Neuronal stem cell (in vitro differentiated cells): ENCODE data around the gene RGPD3.
"Not testable (repeated sequence)": the region's sequence is repeated elsewhere in the genome, so short reads cannot be mapped to it uniquely, and the experiment has no call there.

ENCODE experiments used
- DNase-seq: peaks from one replicate; pipeline ENCODE4 v3.0.0-alpha.2; 2013; ENCODE audit warnings: low spot score
- H2AFZ ChIP-seq: one replicate; pipeline ENCODE4 v1.6.1; 2013; ENCODE audit warnings: mild to moderate bottlenecking, low read length, inconsistent platforms
- H2AK5ac ChIP-seq: 2 replicates; pipeline ENCODE4 v1.6.1; 2013; ENCODE audit warnings: low read depth, mild to moderate bottlenecking, inconsistent platforms, low read length, moderate library complexity, mixed read lengths
- H2BK120ac ChIP-seq: 2 replicates; pipeline ENCODE4 v1.6.1; 2013; ENCODE audit warnings: low read depth, mild to moderate bottlenecking, inconsistent platforms, low read length, moderate library complexity, mixed read lengths
- H2BK12ac ChIP-seq: one replicate; pipeline ENCODE4 v1.6.1; 2013; ENCODE audit warnings: low read length, inconsistent platforms
- H2BK15ac ChIP-seq: 2 replicates; pipeline ENCODE4 v1.6.1; 2013; ENCODE audit warnings: mild to moderate bottlenecking, low read length, inconsistent platforms, mixed read lengths
- H2BK5ac ChIP-seq: one replicate; pipeline ENCODE4 v1.6.1; 2013; ENCODE audit warnings: inconsistent platforms, mild to moderate bottlenecking, low read length, moderate library complexity
- H3K14ac ChIP-seq: one replicate; pipeline ENCODE4 v1.6.1; 2013; ENCODE audit warnings: low read length, inconsistent platforms
- H3K18ac ChIP-seq: 2 replicates; pipeline ENCODE4 v1.6.1; 2013; ENCODE audit warnings: low read length, inconsistent platforms
- H3K23ac ChIP-seq: 2 replicates; pipeline ENCODE4 v1.6.1; 2013; ENCODE audit warnings: low read depth, mild to moderate bottlenecking, mixed read lengths, low read length, inconsistent platforms; ENCODE audit not compliant: poor library complexity
- H3K27ac ChIP-seq: replicated peaks from 3 replicates; pipeline ENCODE4 v1.5.1; 2013; ENCODE audit warnings: low read length, inconsistent platforms
- H3K27me3 ChIP-seq, 3 experiments: 2 replicates each; pipeline ENCODE4 v1.6.1; 2013; ENCODE audit warnings: low read length in 3 of 3, mild to moderate bottlenecking in 2 of 3, inconsistent platforms in 1 of 3, low read depth in 1 of 3, mixed read lengths in 1 of 3, moderate library complexity in 1 of 3; ENCODE audit not compliant: control insufficient read depth in 3 of 3, insufficient read depth in 3 of 3
- H3K36me3 ChIP-seq, 2 donors: replicated peaks in 1 of 2; 2 replicates each; pipeline ENCODE4 v1.6.1; 2013; ENCODE audit warnings: low read length in 2 of 2; ENCODE audit not compliant: control insufficient read depth in 2 of 2, insufficient read depth in 2 of 2
- H3K4ac ChIP-seq: 2 replicates; pipeline ENCODE4 v1.6.1; 2013; ENCODE audit warnings: inconsistent platforms, mild to moderate bottlenecking, low read length, moderate library complexity
- H3K4me1 ChIP-seq, 2 donors: 1 replicate in 1 of 2; 2 replicates in 1 of 2; pipeline ENCODE4 v1.6.1; 2013; ENCODE audit warnings: low read length in 2 of 2, low read depth in 1 of 2; ENCODE audit not compliant: control insufficient read depth in 2 of 2, insufficient read depth in 1 of 2
- H3K4me2 ChIP-seq: one replicate; pipeline ENCODE4 v1.6.1; 2013; ENCODE audit warnings: mild to moderate bottlenecking, low read length, inconsistent platforms; ENCODE audit not compliant: insufficient read depth, poor library complexity, severe bottlenecking
- H3K4me3 ChIP-seq, 2 donors: 2 replicates each; pipeline ENCODE4 v1.5.1; 2013; ENCODE audit warnings: low read length in 2 of 2, mild to moderate bottlenecking in 2 of 2, inconsistent platforms in 1 of 2, moderate library complexity in 1 of 2
- H3K79me1 ChIP-seq: one replicate; pipeline ENCODE4 v1.6.1; 2013; ENCODE audit warnings: low read depth, mild to moderate bottlenecking, inconsistent platforms, low read length, moderate library complexity
- H3K9ac ChIP-seq: one replicate; pipeline ENCODE4 v1.6.1; 2013; ENCODE audit warnings: mild to moderate bottlenecking, low read depth, low read length, inconsistent platforms; ENCODE audit not compliant: poor library complexity
- H3K9me3 ChIP-seq, 2 donors: replicated peaks in 1 of 2; 2 replicates each; pipeline versions ENCODE3 to v1.6.1; 2013; ENCODE audit warnings: low read length in 2 of 2, mild to moderate bottlenecking in 2 of 2, inconsistent platforms in 1 of 2, low read depth in 1 of 2, mixed read lengths in 1 of 2, moderate library complexity in 1 of 2; ENCODE audit not compliant: control insufficient read depth in 2 of 2, insufficient read depth in 1 of 2
- H4K8ac ChIP-seq: one replicate; pipeline ENCODE4 v1.6.1; 2013; ENCODE audit warnings: low read depth, mild to moderate bottlenecking, inconsistent platforms, low read length, moderate library complexity
- H4K91ac ChIP-seq: one replicate; pipeline ENCODE4 v1.6.1; 2013; ENCODE audit warnings: low read length, low read depth, mild to moderate bottlenecking, inconsistent platforms; ENCODE audit not compliant: poor library complexity
- WGBS, 2 donors: extraction: QIAGEN DNeasy Blood & Tissue Kit; methylation state at CpG; one replicate each; pipeline ENCODE4 v1.1.7; 2013; ENCODE audit warnings: missing lambda C conversion rate in 2 of 2, mixed read lengths in 1 of 2; ENCODE audit not compliant: insufficient read length in 2 of 2, insufficient replicate concordance in 1 of 2; ENCODE audit errors: extremely low coverage in 2 of 2; 5-methylcytosine and 5-hydroxymethylcytosine counted together

Gene RGPD3

GRCh38 chr2:106498549-106498948 lies 30.3 kb upstream of the RGPD3 start:
- not testable (repeated sequence) for H2BK12ac ChIP-seq, H3K27ac ChIP-seq, H3K23ac ChIP-seq, H2AK5ac ChIP-seq, DNase-seq, H4K91ac ChIP-seq, H2BK120ac ChIP-seq, H3K4ac ChIP-seq, H3K4me3 ChIP-seq, H2AFZ ChIP-seq, H3K79me1 ChIP-seq, H2BK15ac ChIP-seq, H4K8ac ChIP-seq, H3K36me3 ChIP-seq, H3K27me3 ChIP-seq, H3K18ac ChIP-seq, H3K4me1 ChIP-seq, H3K4me2 ChIP-seq, H2BK5ac ChIP-seq, H3K9ac ChIP-seq, H3K9me3 ChIP-seq, H3K14ac ChIP-seq
- WGBS, 2 donors, result no CpG with 5 or more reads among the region's 1 CpG

DNA sequence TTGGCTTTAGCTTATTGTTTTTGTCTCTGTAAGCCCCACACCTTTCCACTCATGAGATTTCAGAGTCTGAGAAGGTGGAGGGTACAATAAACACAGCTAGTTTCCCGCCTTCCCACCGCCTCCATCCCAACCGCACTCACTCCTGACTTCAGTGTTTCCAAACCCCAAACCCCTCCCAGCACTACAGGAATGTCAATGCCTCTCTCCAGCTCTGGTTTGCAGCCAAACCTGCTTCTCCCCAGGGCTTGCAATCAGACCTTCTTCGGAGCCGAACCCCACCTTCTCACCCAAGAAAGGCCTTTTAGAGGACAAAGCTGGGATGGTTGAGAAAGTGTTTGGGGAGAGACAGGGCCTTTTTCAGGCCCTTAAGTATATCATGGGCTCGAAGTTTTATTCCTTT lies 24.7 kb upstream of the RGPD3 start:
- not testable (repeated sequence) for H3K23ac ChIP-seq, H4K91ac ChIP-seq, DNase-seq

GRCh38 chr2:106492399-106492798 lies 24.2 kb upstream of the RGPD3 start:
- not testable (repeated sequence) for H3K9me3 ChIP-seq, H2BK15ac ChIP-seq, H3K14ac ChIP-seq, H4K91ac ChIP-seq, H4K8ac ChIP-seq, H3K18ac ChIP-seq, H3K36me3 ChIP-seq, H2BK120ac ChIP-seq, H3K4me1 ChIP-seq, H2AK5ac ChIP-seq, H3K9ac ChIP-seq, H3K4me2 ChIP-seq, H3K79me1 ChIP-seq, H3K4ac ChIP-seq, H2BK12ac ChIP-seq, DNase-seq, H3K4me3 ChIP-seq, H3K27ac ChIP-seq, H2BK5ac ChIP-seq, H2AFZ ChIP-seq, H3K23ac ChIP-seq
- peaks cover 0 to 13% (median 2%) of the 10 kb centered on the region in 3 experiments for H3K27me3 ChIP-seq
- no CpG with 5 or more reads among the region's 6 CpGs for WGBS, 2 donors

More for the DNA sequence above, 24.7 kb upstream of the RGPD3 start:
- not testable (repeated sequence) for H4K8ac ChIP-seq, H3K27me3 ChIP-seq, H2AFZ ChIP-seq, H2BK12ac ChIP-seq, H3K9ac ChIP-seq, H2BK120ac ChIP-seq, H3K27ac ChIP-seq, H3K4me2 ChIP-seq, H3K4ac ChIP-seq, H3K18ac ChIP-seq, H3K36me3 ChIP-seq, H3K4me1 ChIP-seq, H3K4me3 ChIP-seq, H3K14ac ChIP-seq, H3K79me1 ChIP-seq, H2AK5ac ChIP-seq, H3K9me3 ChIP-seq, H2BK15ac ChIP-seq, H2BK5ac ChIP-seq
- WGBS, 2 donors, result no CpG with 5 or more reads among the region's 6 CpGs

DNA sequence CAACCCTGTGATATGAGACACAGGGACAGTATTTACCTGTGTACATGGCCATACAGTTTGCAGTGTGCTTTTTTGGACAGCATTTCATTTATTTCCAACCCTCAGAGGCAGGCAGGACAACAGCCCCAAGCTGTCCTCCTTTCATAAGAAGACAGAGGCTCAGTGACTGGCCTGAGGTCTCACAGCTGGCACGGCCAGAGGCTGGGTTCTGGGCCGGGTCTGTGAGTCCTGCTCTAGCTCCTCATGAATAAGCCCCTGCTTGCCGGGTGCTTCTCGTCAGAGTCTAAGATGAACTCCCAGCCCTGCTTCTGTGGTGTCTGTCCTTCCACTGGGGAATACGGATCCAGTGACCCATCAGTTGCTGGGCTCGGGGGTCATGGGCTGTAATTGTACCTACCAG lies 21.5 kb upstream of the RGPD3 start:
- DNase-seq, H4K91ac ChIP-seq, H2BK120ac ChIP-seq, H3K36me3 ChIP-seq, H3K9ac ChIP-seq, H3K23ac ChIP-seq, H3K9me3 ChIP-seq, H4K8ac ChIP-seq, H3K4ac ChIP-seq, H3K14ac ChIP-seq, H2BK15ac ChIP-seq, H3K27ac ChIP-seq, H2BK12ac ChIP-seq, H3K4me3 ChIP-seq, H2AK5ac ChIP-seq, H2AFZ ChIP-seq, H2BK5ac ChIP-seq, H3K18ac ChIP-seq, H3K4me1 ChIP-seq, H3K79me1 ChIP-seq, H3K4me2 ChIP-seq: not testable (repeated sequence)
- no CpG with 5 or more reads among the region's 6 CpGs for WGBS, 2 donors
- peaks cover 0 to 20% (median 4%) of the 10 kb centered on the region in 3 experiments for H3K27me3 ChIP-seq
